ENCODE results near the gene SCN2B.

The SCN2B gene

GRCh38 chr11:118152020-118152551 lies 24.4 kb downstream of the SCN2B start:
- no peak for DNase-seq

- no peak for DNase-seq
These were observed 25.0 kb downstream of the SCN2B start for GRCh38 chr11:118151431-118151830.

- DNase-seq: no peak
These were observed 26.9 kb downstream of the SCN2B start for GRCh38 chr11:118149493-118149892.

GRCh38 chr11:118148856-118149255 lies 27.6 kb downstream of the SCN2B start:
- no peak for DNase-seq

GRCh38 chr11:118148240-118148639 lies 28.2 kb downstream of the SCN2B start:
- DNase-seq: no peak

GRCh38 chr11:118147502-118147901 lies 28.9 kb downstream of the SCN2B start:
- no peak for DNase-seq

GRCh38 chr11:118146554-118146953 lies 29.9 kb downstream of the SCN2B start:
- DNase-seq: no peak

- peak; percentile 58 to 75 (median 71) for DNase-seq
These were observed 30.9 kb downstream of the SCN2B start for GRCh38 chr11:118145285-118146227.

- no peak for DNase-seq
These were observed 31.9 kb downstream of the SCN2B start for GRCh38 chr11:118144301-118145268.

GRCh38 chr11:118143661-118144185 lies 32.7 kb downstream of the SCN2B start:
- DNase-seq: no peak

- DNase-seq: no peak
These were observed 33.6 kb downstream of the SCN2B start for GRCh38 chr11:118142809-118143208.

- no peak for DNase-seq
These were observed 34.4 kb downstream of the SCN2B start for GRCh38 chr11:118142081-118142480.

GRCh38 chr11:118139578-118139977 lies 36.9 kb downstream of the SCN2B start:
- DNase-seq: no peak

GRCh38 chr11:118138839-118139420 lies 37.5 kb downstream of the SCN2B start:
- DNase-seq: no peak

- DNase-seq: no peak
These were observed 39.6 kb downstream of the SCN2B start for GRCh38 chr11:118136801-118137200.

GRCh38 chr11:118136341-118136740 lies 40.1 kb downstream of the SCN2B start:
- DNase-seq: no peak

GRCh38 chr11:118135796-118136165 lies 40.7 kb downstream of the SCN2B start:
- DNase-seq: no peak

- no peak for DNase-seq
These were observed 41.2 kb downstream of the SCN2B start for GRCh38 chr11:118135051-118135795.

GRCh38 chr11:118133816-118134215 lies 42.6 kb downstream of the SCN2B start:
- no peak for DNase-seq

- no peak for DNase-seq
These were observed 43.9 kb downstream of the SCN2B start for GRCh38 chr11:118132385-118133151.

Measured in activated naive CD4-positive, alpha-beta T cell (primary cell).